ENCODE measurements around the gene PITPNB. TPM values are rescaled to one million over a fixed set of nuclear protein-coding genes. Genes with fewer than 3 reads are reported as not detected.

The PITPNB gene
- total RNA-seq: 58.6 TPM
- long read RNA-seq, transcript PITPNB-208 (3 exons, 766 nt): major isoform, 5 of 99 reads
- long read RNA-seq, partial matches to known transcripts: 2 of 99 reads
- long read RNA-seq, other reads (novel, unspliced or antisense): 91 of 99 reads

GRCh38 chr22:27919222-27919941 is at the start of gene PITPNB:
PITPNB (minus strand) TSS chr22:27919256; CDS start chr22:27919191, 65 bp downstream.
- intact Hi-C loops (cut with DNase I): no loop called here
- Histone ChIP-seq H3K4me1 (peaks cover 30% of the 10 kb centered on the region), H3K4me3 (peak within 1 kb of the TSS; percentile 83), H3K36me3 (peaks cover 6% of the 10 kb centered on the region), H3K27me3 (ENCODE audit: low read depth) (no peaks in the 10 kb centered on the region), H3K9me3 (no peaks in the 10 kb centered on the region), H3K27ac (peak within 1 kb of the TSS; percentile 89)
- ATAC-seq (peak; percentile 98 to 100), DNase-seq (peak; percentile 98)
- no peak for TF ChIP-seq CTCF (IDR thresholded peaks at IDR 0.05)

- ATAC-seq: no peak
- intact Hi-C loops (cut with DNase I): no loop called here
- H3K9me3 ChIP-seq: peaks cover 13% of the 10 kb centered on the region
- no peaks in the 10 kb centered on the region for H3K27me3 ChIP-seq (ENCODE audit: low read depth)
- no peak overlapping the region for H3K4me3 ChIP-seq
- no peak for DNase-seq
- no peaks in the 10 kb centered on the region for H3K36me3 ChIP-seq
- TF ChIP-seq CTCF (IDR thresholded peaks at IDR 0.05): no peak
- H3K4me1 ChIP-seq: no peaks in the 10 kb centered on the region
- H3K27ac ChIP-seq: no peak overlapping the region
These were observed 47.4 kb upstream of the PITPNB start for GRCh38 chr22:27966168-27967064.

- Histone ChIP-seq H3K4me1 (no peaks in the 10 kb centered on the region), H3K4me3 (no peak overlapping the region), H3K36me3 (no peaks in the 10 kb centered on the region), H3K9me3 (no peaks in the 10 kb centered on the region), H3K27me3 (ENCODE audit: low read depth) (no peaks in the 10 kb centered on the region), H3K27ac (no peak overlapping the region)
- TF ChIP-seq CTCF (IDR thresholded peaks at IDR 0.05): no peak
- intact Hi-C loops (cut with DNase I): no loop called here
- DNase-seq (no peak), ATAC-seq (no peak)
These were observed 43.4 kb upstream of the PITPNB start for GRCh38 chr22:27962268-27963044.

- ATAC-seq: no peak
- H3K27me3 ChIP-seq (ENCODE audit: low read depth): no peaks in the 10 kb centered on the region
- intact Hi-C loops (cut with DNase I): no loop called here
- no peak overlapping the region for H3K27ac ChIP-seq
- TF ChIP-seq CTCF (IDR thresholded peaks at IDR 0.05): no peak
- H3K9me3 ChIP-seq: no peaks in the 10 kb centered on the region
- no peaks in the 10 kb centered on the region for H3K36me3 ChIP-seq
- no peak for DNase-seq
- no peaks in the 10 kb centered on the region for H3K4me1 ChIP-seq
- no peak overlapping the region for H3K4me3 ChIP-seq
These were observed 42.6 kb upstream of the PITPNB start for GRCh38 chr22:27961680-27962079.

DNA sequence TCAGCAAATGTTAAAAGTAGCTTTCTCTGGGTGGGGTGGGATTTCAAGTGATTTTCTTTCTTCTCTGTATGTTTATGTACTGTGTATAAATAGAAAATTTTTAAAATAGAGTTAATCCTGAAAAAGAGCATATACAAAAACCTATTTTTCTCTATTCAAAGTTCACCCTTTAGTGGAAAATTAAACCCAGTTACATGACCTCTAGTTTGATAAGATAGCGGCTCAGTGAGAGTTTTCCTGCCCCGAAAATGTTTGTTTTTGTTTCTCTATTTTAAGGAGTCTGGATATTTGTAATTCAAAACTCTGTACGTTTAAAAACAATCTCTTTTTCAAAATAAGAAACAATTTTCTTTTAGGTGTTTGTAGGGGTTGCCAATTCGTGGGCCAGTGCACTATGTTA is 42.1 kb upstream of the PITPNB start:
- intact Hi-C loops (cut with DNase I): no loop called here
- no peaks in the 10 kb centered on the region for H3K27me3 ChIP-seq (ENCODE audit: low read depth)
- no peak for DNase-seq
- no peaks in the 10 kb centered on the region for H3K9me3 ChIP-seq
- no peak overlapping the region for H3K4me3 ChIP-seq
- H3K4me1 ChIP-seq: no peaks in the 10 kb centered on the region
- H3K27ac ChIP-seq: no peak overlapping the region
- no peak for ATAC-seq
- H3K36me3 ChIP-seq: no peaks in the 10 kb centered on the region
- TF ChIP-seq CTCF (IDR thresholded peaks at IDR 0.05): no peak
